Mesenchymal stem cell (in vitro differentiated cells and primary cell): ENCODE measurements around the gene GABRP.
A peak's percentile ranks its signal among the peaks of the same experiment; 100 is the strongest.

Experiments
- DNase-seq: peaks from one replicate; pipeline ENCODE4 v3.0.0-alpha.2; 2013
- H2AFZ ChIP-seq: one replicate; pipeline ENCODE4 v1.6.1; 2013; ENCODE audit warnings: low read depth, mild to moderate bottlenecking, control low read depth, inconsistent platforms, low read length, moderate library complexity
- H2AK5ac ChIP-seq: 2 replicates; pipeline ENCODE4 v1.6.1; 2013; ENCODE audit warnings: low read length, moderate library complexity, mild to moderate bottlenecking, inconsistent platforms; ENCODE audit not compliant: severe bottlenecking
- H2BK120ac ChIP-seq: one replicate; pipeline ENCODE4 v1.6.1; 2013; ENCODE audit warnings: low read depth, mild to moderate bottlenecking, inconsistent platforms, low read length, moderate library complexity
- H2BK12ac ChIP-seq, 2 experiments: one replicate each; pipeline ENCODE4 v1.6.1; 2013; ENCODE audit warnings: inconsistent platforms in 2 of 2, low read length in 2 of 2, mild to moderate bottlenecking in 2 of 2, moderate library complexity in 2 of 2, control low read depth in 1 of 2
- H2BK15ac ChIP-seq: one replicate; pipeline ENCODE4 v1.6.1; 2013; ENCODE audit warnings: mild to moderate bottlenecking, low read depth, inconsistent platforms; ENCODE audit not compliant: poor library complexity, severe bottlenecking
- H2BK5ac ChIP-seq: 2 replicates; pipeline ENCODE4 v1.6.1; 2013; ENCODE audit warnings: low read depth, mild to moderate bottlenecking, low read length, control low read depth, inconsistent platforms; ENCODE audit not compliant: poor library complexity, severe bottlenecking
- H3K14ac ChIP-seq, 2 experiments: one replicate each; pipeline ENCODE4 v1.6.1; 2013; ENCODE audit warnings: inconsistent platforms in 2 of 2, low read length in 2 of 2, control low read depth in 1 of 2, mild to moderate bottlenecking in 1 of 2, moderate library complexity in 1 of 2
- H3K18ac ChIP-seq, 2 experiments: one replicate each; pipeline ENCODE4 v1.6.1; 2013; ENCODE audit warnings: inconsistent platforms in 2 of 2, low read length in 2 of 2, control low read depth in 1 of 2, low read depth in 1 of 2, mild to moderate bottlenecking in 1 of 2
- H3K23ac ChIP-seq, 2 experiments: one replicate each; pipeline ENCODE4 v1.6.1; 2013; ENCODE audit warnings: inconsistent platforms in 2 of 2, low read length in 2 of 2, mild to moderate bottlenecking in 2 of 2, moderate library complexity in 2 of 2, control low read depth in 1 of 2
- H3K27ac ChIP-seq: 2 replicates; pipeline ENCODE4 v1.5.1; 2013; ENCODE audit warnings: mild to moderate bottlenecking, moderate library complexity, low read length, control low read depth, inconsistent platforms; ENCODE audit not compliant: poor library complexity, severe bottlenecking
- H3K27me3 ChIP-seq, 2 experiments: 2 replicates each; pipeline versions ENCODE4 v1.6.1 to v1.7.0; 2013; ENCODE audit warnings: low read length in 2 of 2, mild to moderate bottlenecking in 2 of 2, moderate library complexity in 2 of 2, control low read depth in 1 of 2, inconsistent platforms in 1 of 2; ENCODE audit not compliant: control insufficient read depth in 1 of 2, insufficient read depth in 1 of 2
- H3K36me3 ChIP-seq, 2 experiments: 2 replicates each; pipeline versions ENCODE4 v1.6.1 to v1.7.0; 2013; ENCODE audit warnings: low read length in 2 of 2, control low read depth in 1 of 2, inconsistent platforms in 1 of 2, low read depth in 1 of 2, mild to moderate bottlenecking in 1 of 2; ENCODE audit not compliant: insufficient read depth in 2 of 2, control insufficient read depth in 1 of 2
- H3K4ac ChIP-seq, 2 experiments: one replicate each; pipeline ENCODE4 v1.6.1; 2013; ENCODE audit warnings: inconsistent platforms in 2 of 2, low read length in 2 of 2, mild to moderate bottlenecking in 2 of 2, moderate library complexity in 2 of 2, control low read depth in 1 of 2, low read depth in 1 of 2
- H3K4me1 ChIP-seq: 2 replicates; pipeline ENCODE4 v1.6.1; 2013; ENCODE audit warnings: low read depth, low read length, control low read depth; ENCODE audit not compliant: control insufficient read depth, insufficient read depth
- H3K4me2 ChIP-seq: 2 replicates; pipeline ENCODE4 v1.6.1; 2013; ENCODE audit warnings: low read length, mild to moderate bottlenecking, inconsistent platforms; ENCODE audit not compliant: poor library complexity, severe bottlenecking
- H3K4me3 ChIP-seq, 2 experiments: 2 replicates each; pipeline versions ENCODE4 v1.5.1 to v1.7.0; 2013; ENCODE audit warnings: low read length in 2 of 2, mild to moderate bottlenecking in 2 of 2, control low read depth in 1 of 2, low read depth in 1 of 2; ENCODE audit not compliant: insufficient read depth in 1 of 2
- H3K79me1 ChIP-seq: replicated peaks from 2 replicates; pipeline ENCODE4 v1.6.1; 2013; ENCODE audit warnings: mild to moderate bottlenecking, control low read depth, low read length, inconsistent platforms; ENCODE audit not compliant: poor library complexity, severe bottlenecking
- H3K9ac ChIP-seq: 2 replicates; pipeline ENCODE4 v1.7.0; 2013; ENCODE audit warnings: mild to moderate bottlenecking, low read length, moderate library complexity
- H3K9me3 ChIP-seq: 2 replicates; pipeline ENCODE4 v1.7.0; 2013; ENCODE audit warnings: mild to moderate bottlenecking, low read length; ENCODE audit not compliant: control insufficient read depth
- H4K8ac ChIP-seq: one replicate; pipeline ENCODE4 v1.6.1; 2013; ENCODE audit warnings: inconsistent platforms, mild to moderate bottlenecking, low read length, moderate library complexity
- H4K91ac ChIP-seq: one replicate; pipeline ENCODE4 v1.6.1; 2013; ENCODE audit warnings: mild to moderate bottlenecking, low read length, inconsistent platforms
- WGBS: methylation state at CpG from one replicate; pipeline ENCODE4 v1.1.7; 2013; ENCODE audit warnings: mixed read lengths; 5-methylcytosine and 5-hydroxymethylcytosine counted together

Gene GABRP

DNA sequence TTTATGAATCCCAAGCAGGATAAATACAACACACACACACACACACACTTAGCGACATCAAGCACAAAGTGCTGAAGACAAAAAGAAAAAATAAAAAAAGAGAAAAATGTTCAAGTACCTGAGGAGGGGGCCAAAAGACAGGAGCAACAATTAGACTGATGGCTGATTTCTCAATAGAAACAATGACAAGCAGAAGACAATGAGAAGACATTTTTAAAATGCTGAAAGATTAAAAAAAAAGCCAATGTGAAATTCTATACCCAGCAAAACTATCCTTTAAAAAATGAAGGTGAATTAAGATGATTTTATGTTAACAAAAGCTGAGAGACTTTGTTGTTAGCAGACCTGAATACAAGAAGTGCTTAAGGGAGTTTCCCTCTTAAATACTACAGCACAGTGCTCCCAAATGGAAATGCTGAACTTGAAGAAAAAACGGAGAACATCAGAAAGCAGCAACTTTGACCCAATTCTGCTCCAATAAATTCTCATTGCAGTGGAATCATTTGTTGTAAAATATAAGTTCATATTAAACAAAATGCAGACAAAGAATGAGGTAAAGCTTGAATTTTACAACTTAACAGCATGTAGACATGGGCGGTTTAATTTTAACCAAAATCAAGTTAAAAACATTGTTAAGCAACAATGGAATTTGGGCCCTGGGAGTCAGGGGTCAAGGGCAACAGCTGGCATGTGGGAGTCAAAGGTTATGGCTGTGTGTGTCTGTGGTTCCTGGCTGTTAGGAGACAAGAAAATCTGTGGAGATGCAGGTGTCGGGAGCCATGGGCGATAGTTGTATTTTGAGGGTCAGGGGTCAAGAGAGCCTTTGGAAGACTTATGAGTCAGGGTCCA lies 77.5 kb downstream of the GABRP start:
- 61% methylated on average over 3 of the region's 5 CpGs for WGBS
- peaks cover 33% of the 10 kb centered on the region for H3K9me3 ChIP-seq
- peaks cover 2% of the 10 kb centered on the region for H3K4me1 ChIP-seq
- no peak overlapping the region for H3K18ac ChIP-seq
- H3K4me3 ChIP-seq, result peak overlapping the region; percentile 41 to 43
- peak overlapping the region; percentile 37 for H3K4me2 ChIP-seq
- peak overlapping the region; percentile 30 for H3K27ac ChIP-seq
- no peak overlapping the region for H2BK15ac ChIP-seq
- H3K36me3 ChIP-seq, result no peaks in the 10 kb centered on the region
- H2AFZ ChIP-seq, result no peak overlapping the region
- peaks cover 0 to 5% of the 10 kb centered on the region in 2 experiments for H3K27me3 ChIP-seq
- H3K79me1 ChIP-seq, result peaks cover 10% of the 10 kb centered on the region
- H3K4ac ChIP-seq, result no peak overlapping the region
- peak; percentile 13 for DNase-seq
- H2BK120ac ChIP-seq, result no peak overlapping the region
- no peak overlapping the region for H3K23ac ChIP-seq
- no peak overlapping the region for H3K14ac ChIP-seq
- H4K91ac ChIP-seq, result no peak overlapping the region
- no peak overlapping the region for H4K8ac ChIP-seq
- no peak overlapping the region for H2AK5ac ChIP-seq
- H2BK5ac ChIP-seq, result no peak overlapping the region
- H3K9ac ChIP-seq, result no peak overlapping the region
- H2BK12ac ChIP-seq, result no peak overlapping the region

DNA sequence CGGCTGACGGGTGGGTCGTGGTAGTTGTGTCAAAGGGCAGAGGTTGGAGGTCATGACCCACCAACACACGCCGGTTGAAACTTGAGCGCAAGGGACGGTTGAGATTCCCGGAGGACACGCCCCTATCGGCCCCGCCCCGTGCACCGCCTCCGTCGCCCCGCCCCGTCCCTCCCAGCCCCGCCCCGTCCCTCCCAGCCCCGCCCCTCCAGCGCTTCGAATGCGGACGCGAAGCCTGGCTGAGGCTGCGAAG lies 78.1 kb downstream of the GABRP start:
- Histone ChIP-seq H2BK5ac (no peak overlapping the region), H3K14ac (no peak overlapping the region), H2AFZ (no peak overlapping the region), H4K91ac (no peak overlapping the region), H3K4me3 (peak overlapping the region; percentile 41 to 87), H2AK5ac (no peak overlapping the region), H3K4me2 (peak overlapping the region; percentile 37), H3K36me3 (no peaks in the 10 kb centered on the region), H3K27me3 (peaks cover 0 to 5% of the 10 kb centered on the region in 2 experiments), H3K4ac (no peak overlapping the region), H2BK12ac (no peak overlapping the region), H4K8ac (no peak overlapping the region), H2BK15ac (no peak overlapping the region), H3K4me1 (peaks cover 2% of the 10 kb centered on the region), H2BK120ac (no peak overlapping the region), H3K27ac (peak overlapping the region; percentile 30), H3K9ac (no peak overlapping the region), H3K18ac (no peak overlapping the region), H3K79me1 (peaks cover 10% of the 10 kb centered on the region), H3K9me3 (peaks cover 33% of the 10 kb centered on the region), H3K23ac (no peak overlapping the region)
- WGBS, result 6% methylated on average over 7 of the region's 26 CpGs
- DNase-seq, result no peak

DNA sequence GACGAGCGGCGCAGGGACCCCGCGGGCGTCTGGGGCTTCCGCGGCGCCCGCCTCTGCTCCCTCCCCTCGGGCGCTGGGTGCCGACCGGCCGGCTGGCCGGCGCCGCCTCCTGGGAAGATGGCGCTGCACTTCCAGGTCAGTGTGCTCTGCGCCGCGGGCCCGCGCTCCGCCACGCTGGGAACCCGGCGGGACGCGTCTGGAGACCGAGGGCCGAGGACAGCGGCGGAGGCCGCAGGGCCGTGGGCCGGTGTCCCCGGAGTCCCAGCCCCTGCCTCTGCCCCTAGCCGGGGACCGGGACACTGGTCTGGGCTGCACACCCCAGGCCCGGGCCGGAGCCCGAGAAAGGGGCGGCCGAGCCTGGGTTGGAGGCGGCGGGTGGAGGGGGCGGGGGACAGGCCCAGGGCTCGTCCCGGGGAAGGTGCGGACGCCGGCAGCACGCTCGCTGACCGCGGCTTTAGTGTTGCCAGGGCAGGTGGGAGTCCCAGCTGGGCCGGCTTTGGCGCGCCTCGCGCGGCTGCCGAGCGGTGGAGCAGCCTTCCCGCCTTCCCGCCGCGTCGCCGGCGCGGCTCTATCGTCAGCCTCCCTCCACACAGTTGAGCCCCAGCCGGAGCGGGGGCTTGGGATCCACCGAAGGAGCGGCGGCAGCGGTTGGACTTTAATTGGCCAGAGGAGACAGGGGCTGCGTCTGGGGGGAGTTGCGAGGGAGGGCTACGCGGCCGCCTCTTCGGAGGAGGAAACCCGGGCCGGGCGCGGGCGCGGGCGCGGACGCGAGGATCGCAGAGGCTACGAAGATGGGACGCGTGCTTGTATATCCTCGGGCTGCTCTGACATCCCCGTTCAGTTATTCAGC lies 78.6 kb downstream of the GABRP start, which contains the start of gene RANBP17:
Gene RANBP17 (plus strand): TSS at position 102 of the 850 bp plus-strand sequence.
- WGBS, result under 1% methylated on average over 87 of the region's 102 CpGs
- H4K91ac ChIP-seq, result peak within 1 kb of the TSS; percentile 48
- peak within 1 kb of the TSS; percentile 70 to 87 for H3K4me3 ChIP-seq
- peak within 1 kb of the TSS in 1 of 2 experiments; percentile 42 for H3K23ac ChIP-seq
- peak within 1 kb of the TSS; percentile 85 for H4K8ac ChIP-seq
- peak within 1 kb of the TSS; percentile 54 for H3K4me2 ChIP-seq
- peaks cover 30% of the 10 kb centered on the region for H3K9me3 ChIP-seq
- H2BK12ac ChIP-seq, result peak within 1 kb of the TSS in 1 of 2 experiments; percentile 78
- H3K27ac ChIP-seq, result peak within 1 kb of the TSS; percentile 30
- H2AK5ac ChIP-seq, result peak within 1 kb of the TSS; percentile 98
- H3K4me1 ChIP-seq, result peaks cover 2% of the 10 kb centered on the region
- peak within 1 kb of the TSS; percentile 73 to 74 for H3K4ac ChIP-seq
- peak within 1 kb of the TSS; percentile 35 to 86 for H3K14ac ChIP-seq
- H3K79me1 ChIP-seq, result peaks cover 15% of the 10 kb centered on the region
- H3K18ac ChIP-seq, result peak within 1 kb of the TSS; percentile 71 to 92
- no peak within 1 kb of the TSS for H3K9ac ChIP-seq
- DNase-seq, result peak; percentile 82
- H2BK15ac ChIP-seq, result peak within 1 kb of the TSS; percentile 89
- no peak within 1 kb of the TSS for H2BK5ac ChIP-seq
- peak within 1 kb of the TSS; percentile 73 for H2BK120ac ChIP-seq
- H3K27me3 ChIP-seq, result peaks cover 0 to 5% of the 10 kb centered on the region in 2 experiments
- no peaks in the 10 kb centered on the region for H3K36me3 ChIP-seq
- H2AFZ ChIP-seq, result peak within 1 kb of the TSS; percentile 30

DNA sequence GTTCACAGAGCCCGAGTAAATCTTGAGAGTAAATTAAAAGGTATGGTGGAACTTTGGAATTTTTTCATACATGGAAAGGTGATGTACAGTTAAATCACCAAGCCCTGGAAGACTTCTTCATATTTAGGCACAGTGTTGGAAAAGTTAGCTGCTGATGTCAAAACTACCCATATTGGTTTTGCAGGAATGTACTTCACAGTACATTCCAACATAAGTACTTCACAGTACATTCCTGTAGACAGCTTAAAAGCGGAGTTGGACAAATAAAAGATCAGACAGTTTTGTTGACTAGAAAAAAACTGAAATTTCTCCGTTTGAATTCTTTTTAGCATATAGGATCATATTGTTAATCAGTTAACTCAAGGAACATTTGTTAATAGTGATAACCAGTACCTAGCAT lies 80.1 kb downstream of the GABRP start:
- H3K23ac ChIP-seq, result no peak overlapping the region
- H3K14ac ChIP-seq, result no peak overlapping the region
- no peak overlapping the region for H3K18ac ChIP-seq
- H3K27ac ChIP-seq, result no peak overlapping the region
- peaks cover 19% of the 10 kb centered on the region for H3K79me1 ChIP-seq
- no peak overlapping the region for H2AK5ac ChIP-seq
- no peak overlapping the region for H2BK5ac ChIP-seq
- no peak overlapping the region for H2AFZ ChIP-seq
- DNase-seq, result peak; percentile 62
- H3K4me3 ChIP-seq, result no peak overlapping the region
- no peak overlapping the region for H2BK120ac ChIP-seq
- H4K91ac ChIP-seq, result no peak overlapping the region
- no peak overlapping the region for H3K9ac ChIP-seq
- H2BK15ac ChIP-seq, result no peak overlapping the region
- no peak overlapping the region for H3K4me2 ChIP-seq
- H3K36me3 ChIP-seq, result no peaks in the 10 kb centered on the region
- H2BK12ac ChIP-seq, result no peak overlapping the region
- peaks cover 27% of the 10 kb centered on the region for H3K9me3 ChIP-seq
- H3K4me1 ChIP-seq, result peaks cover 2% of the 10 kb centered on the region
- H4K8ac ChIP-seq, result no peak overlapping the region
- WGBS, result 86% methylated on average over 1 of the region's 3 CpGs
- H3K27me3 ChIP-seq, result peaks cover 0 to 5% of the 10 kb centered on the region in 2 experiments
- no peak overlapping the region for H3K4ac ChIP-seq
